Left ventricle myocardium inferior (tissue), 1 donor: Measurements from ENCODE around the gene THSD4. TPM values are rescaled to one million over a fixed set of nuclear protein-coding genes. Genes with fewer than 3 reads are reported as not detected.
A peak's percentile ranks its signal among the peaks of the same experiment; 100 is the strongest.

Source experiments
- DNase-seq: peaks from one replicate; pipeline ENCODE4 v3.0.0-alpha.2; 2020
- H3K27ac ChIP-seq: fragments of 200-600 bp; replicated peaks from 2 replicates; pipeline ENCODE4 v1.8.0; 2021
- H3K27me3 ChIP-seq: fragments of 200-600 bp; 2 replicates; pipeline ENCODE4 v1.8.0; 2021; ENCODE audit warnings: low read depth
- H3K36me3 ChIP-seq: fragments of 200-600 bp; 2 replicates; pipeline ENCODE4 v1.8.0; 2021
- H3K4me1 ChIP-seq: fragments of 200-600 bp; 2 replicates; pipeline ENCODE4 v1.8.0; 2021
- H3K4me3 ChIP-seq: fragments of 200-600 bp; 2 replicates; pipeline ENCODE4 v1.8.0; 2021; ENCODE audit warnings: mild to moderate bottlenecking, moderate library complexity
- H3K9me3 ChIP-seq: fragments of 200-600 bp; replicated peaks from 2 replicates; pipeline ENCODE4 v1.8.0; 2021
- CTCF ChIP-seq: fragments of 200-600 bp; IDR thresholded peaks from 2 replicates; pipeline ENCODE4 v1.8.0; 2021; ENCODE audit warnings: antibody characterized with exemption, mild to moderate bottlenecking, borderline replicate concordance
- intact Hi-C: fragments of 100-400 bp; cut with micrococcal nuclease; formaldehyde crosslinking; loops from one replicate; pipeline ENCODE4 v1.11.0; 2022
- total RNA-seq: library from RNA; stranded (reverse); fragmentation: NEBNext Ultra II Directional; extraction: Animal tissue kit (Norgen Biotek cat#: 25700); gene quantifications from one replicate; pipeline ENCODE4 v1.2.1, GENCODE V29; 2021
- donor health status: DM: no; HTN: yes; CAD: no; lungs with severe emphysema.

The THSD4 gene
- total RNA-seq, 1 donor from 2014 or later, result 95.8 TPM

- no peaks in the 10 kb centered on the region for H3K9me3 ChIP-seq
- no peaks in the 10 kb centered on the region for H3K36me3 ChIP-seq
- no peak overlapping the region for H3K27ac ChIP-seq
- no peaks in the 10 kb centered on the region for H3K27me3 ChIP-seq
- intact Hi-C loops, result no loop called here
- no peak overlapping the region for H3K4me3 ChIP-seq
- TF ChIP-seq CTCF, result no peak
- no peak for DNase-seq
- peaks cover 29% of the 10 kb centered on the region for H3K4me1 ChIP-seq
Observed at GRCh38 chr15:71686221-71687050, 571.2 kb downstream of the THSD4 start.

- no peak for TF ChIP-seq CTCF
- Histone ChIP-seq H3K4me1 (peaks cover 39% of the 10 kb centered on the region), H3K9me3 (no peaks in the 10 kb centered on the region), H3K4me3 (no peak overlapping the region), H3K36me3 (no peaks in the 10 kb centered on the region), H3K27me3 (no peaks in the 10 kb centered on the region), H3K27ac (peak overlapping the region; percentile 0)
- no peak for DNase-seq
- intact Hi-C loops, result no loop called here
Observed at GRCh38 chr15:71687902-71688508, 572.7 kb downstream of the THSD4 start.

GRCh38 chr15:71688509-71689094 lies 573.3 kb downstream of the THSD4 start:
- H3K4me1 ChIP-seq, result peaks cover 45% of the 10 kb centered on the region
- no peak for DNase-seq
- peak overlapping the region; percentile 0 for H3K27ac ChIP-seq
- no peaks in the 10 kb centered on the region for H3K9me3 ChIP-seq
- H3K36me3 ChIP-seq, result no peaks in the 10 kb centered on the region
- intact Hi-C loops, result no loop called here
- no peaks in the 10 kb centered on the region for H3K27me3 ChIP-seq
- TF ChIP-seq CTCF, result no peak
- H3K4me3 ChIP-seq, result no peak overlapping the region

- Histone ChIP-seq H3K9me3 (no peaks in the 10 kb centered on the region), H3K4me1 (peaks cover 45% of the 10 kb centered on the region), H3K4me3 (peak overlapping the region; percentile 47), H3K27ac (peak overlapping the region; percentile 89), H3K27me3 (no peaks in the 10 kb centered on the region), H3K36me3 (no peaks in the 10 kb centered on the region)
- DNase-seq, result no peak
- intact Hi-C loops, result no loop called here
- TF ChIP-seq CTCF, result no peak
Observed at GRCh38 chr15:71691081-71691457, 575.8 kb downstream of the THSD4 start.

GRCh38 chr15:71691458-71692417 lies 576.5 kb downstream of the THSD4 start:
- H3K4me3 ChIP-seq, result peak overlapping the region; percentile 47
- no peak for DNase-seq

More at GRCh38 chr15:71691458-71692417, 576.5 kb downstream of the THSD4 start:
- TF ChIP-seq CTCF, result no peak
- peak overlapping the region; percentile 89 for H3K27ac ChIP-seq
- peaks cover 45% of the 10 kb centered on the region for H3K4me1 ChIP-seq
- no peaks in the 10 kb centered on the region for H3K9me3 ChIP-seq
- H3K27me3 ChIP-seq, result no peaks in the 10 kb centered on the region
- H3K36me3 ChIP-seq, result no peaks in the 10 kb centered on the region
- intact Hi-C loops, result no loop called here
